Neural progenitor cell (in vitro differentiated cells): ENCODE measurements around the gene IFITM10. TPM values are rescaled to one million over a fixed set of nuclear protein-coding genes. Genes with fewer than 3 reads are reported as not detected.
A peak's percentile ranks its signal among the peaks of the same experiment; 100 is the strongest.

Experiments
- DNase-seq: peaks from one replicate; pipeline ENCODE4 v3.0.0-alpha.2; 2016; ENCODE audit warnings: low spot score
- H2AFZ ChIP-seq: fragments of 200-600 bp; sonication (generic); replicated peaks from 2 replicates; pipeline ENCODE4 v1.6.1; 2016; ENCODE audit warnings: antibody characterized with exemption
- H3F3A ChIP-seq: fragments of 200-600 bp; sonication (generic); 2 replicates; pipeline ENCODE4 v1.6.1; 2016; ENCODE audit warnings: antibody characterized with exemption, low read depth
- H3K27ac ChIP-seq: fragments of 200-600 bp; sonication (generic); 2 replicates; pipeline ENCODE4 v1.5.1; 2016; ENCODE audit warnings: mild to moderate bottlenecking
- H3K27me3 ChIP-seq: fragments of 200-600 bp; sonication (generic); 2 replicates; pipeline ENCODE4 v1.6.1; 2016; ENCODE audit warnings: mild to moderate bottlenecking, moderate library complexity
- H3K36me3 ChIP-seq: fragments of 200-600 bp; sonication (generic); 2 replicates; pipeline ENCODE4 v1.5.1; 2016
- H3K4me1 ChIP-seq: fragments of 200-600 bp; sonication (generic); 2 replicates; pipeline ENCODE4 v1.6.1; 2016; ENCODE audit warnings: mixed run types
- H3K4me2 ChIP-seq: fragments of 200-600 bp; sonication (generic); 2 replicates; pipeline ENCODE4 v1.6.1; 2016
- H3K4me3 ChIP-seq: fragments of 200-600 bp; sonication (generic); 2 replicates; pipeline ENCODE4 v1.5.1; 2016
- H3K79me2 ChIP-seq: fragments of 200-600 bp; sonication (generic); 2 replicates; pipeline ENCODE4 v1.6.1; 2016; ENCODE audit warnings: low read depth
- H3K9ac ChIP-seq: fragments of 200-600 bp; sonication (generic); 2 replicates; pipeline ENCODE4 v1.6.1; 2016
- H3K9me3 ChIP-seq: fragments of 200-600 bp; sonication (generic); 2 replicates; pipeline ENCODE4 v1.5.1; 2016; ENCODE audit warnings: low read depth
- H4K20me1 ChIP-seq: fragments of 200-600 bp; sonication (generic); 2 replicates; pipeline ENCODE4 v1.6.1; 2016; ENCODE audit warnings: low read depth
- H3K27ac Mint-ChIP-seq: 3 replicates; pipeline ENCODE4 v1.8.0; 2021; ENCODE audit warnings: mixed read lengths
- H3K27me3 Mint-ChIP-seq: 2 replicates; pipeline ENCODE4 v1.8.0; 2022; ENCODE audit warnings: low read depth, mild to moderate bottlenecking, inconsistent platforms, moderate library complexity, mixed read lengths; ENCODE audit not compliant: insufficient read depth
- H3K36me3 Mint-ChIP-seq: 3 replicates; pipeline ENCODE4 v1.8.0; 2021; ENCODE audit warnings: mixed read lengths
- H3K4me1 Mint-ChIP-seq: 3 replicates; pipeline ENCODE4 v1.8.0; 2021; ENCODE audit warnings: mixed read lengths
- H3K4me3 Mint-ChIP-seq: 3 replicates; pipeline ENCODE4 v1.8.0; 2021; ENCODE audit warnings: mild to moderate bottlenecking, moderate library complexity, mixed read lengths
- H3K9me3 Mint-ChIP-seq: 3 replicates; pipeline ENCODE4 v1.8.0; 2020; ENCODE audit warnings: mixed read lengths
- EZH2 ChIP-seq: fragments of 200-600 bp; sonication (generic); IDR thresholded peaks from 2 replicates; pipeline ENCODE4 v1.6.1; 2017; ENCODE audit warnings: antibody characterized with exemption, mild to moderate bottlenecking, moderate library complexity
- EZH2phosphoT487 ChIP-seq: fragments of 200-600 bp; sonication (generic); IDR thresholded peaks from 2 replicates; pipeline ENCODE4 v1.6.1; 2017; ENCODE audit warnings: antibody characterized with exemption
- total RNA-seq: library from RNA; depleted of rRNA; stranded (reverse); fragments of >200 nt; gene quantifications from 2 replicates; pipeline ENCODE4 v1.2.3, GENCODE V29; 2015; ENCODE audit warnings: low replicate concordance
- TF ChIP-seq, protein P1 (sequence below): fragments of 200-600 bp; sonication (generic); IDR thresholded peaks from 2 replicates; pipeline ENCODE4 v1.5.1; 2017; ENCODE audit warnings: antibody characterized with exemption, mild to moderate bottlenecking

The IFITM10 gene
- total RNA-seq, 1 donor from 2014 or later, result not detected

DNA sequence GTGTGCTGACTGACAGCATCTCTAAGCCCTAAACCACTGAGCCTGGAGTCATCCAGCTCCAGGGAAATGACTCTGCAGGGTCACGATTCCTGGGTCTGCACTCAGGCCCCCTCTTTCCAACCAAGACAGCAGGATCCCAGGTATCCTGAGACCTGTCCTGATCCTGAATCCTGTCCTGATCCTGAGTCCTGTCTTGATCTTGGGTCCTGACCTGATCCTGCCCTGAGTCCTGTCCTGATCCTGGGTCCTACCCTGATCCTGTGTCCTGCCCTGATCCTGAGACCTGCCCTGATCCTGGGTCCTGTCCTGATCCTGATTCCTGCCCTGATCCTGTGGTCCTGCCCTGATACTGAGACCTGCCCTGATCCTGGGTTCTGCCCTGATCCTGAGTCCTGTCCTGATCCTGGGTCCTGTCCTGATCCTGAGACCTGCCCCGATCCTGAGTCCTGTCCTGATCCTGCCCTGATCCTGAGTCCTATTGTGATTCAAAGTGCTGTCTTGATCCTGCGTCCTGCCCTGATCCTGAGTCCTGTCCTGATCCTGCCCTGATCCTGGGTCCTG is 54.8 kb downstream of the IFITM10 start:
- Histone ChIP-seq H4K20me1 (no peaks in the 10 kb centered on the region), H2AFZ (no peak overlapping the region), H3K36me3 (no peaks in the 10 kb centered on the region), H3K27ac (no peak overlapping the region), H3K27me3 (peaks cover 9% of the 10 kb centered on the region), H3F3A (peaks cover 3% of the 10 kb centered on the region), H3K4me3 (no peak overlapping the region), H3K4me2 (no peak overlapping the region), H3K9me3 (no peaks in the 10 kb centered on the region), H3K4me1 (peaks cover 6% of the 10 kb centered on the region), H3K9ac (no peak overlapping the region), H3K79me2 (no peaks in the 10 kb centered on the region)
- Mint-ChIP-seq H3K9me3 (peaks cover 4% of the 10 kb centered on the region), H3K27me3 (peaks cover 17% of the 10 kb centered on the region), H3K4me3 (peak overlapping the region; percentile 54), H3K27ac (no peak overlapping the region), H3K4me1 (peaks cover 18% of the 10 kb centered on the region), H3K36me3 (no peaks in the 10 kb centered on the region)
- DNase-seq, result no peak
- TF ChIP-seq EZH2, result no peak
- TF ChIP-seq, protein P1, sequence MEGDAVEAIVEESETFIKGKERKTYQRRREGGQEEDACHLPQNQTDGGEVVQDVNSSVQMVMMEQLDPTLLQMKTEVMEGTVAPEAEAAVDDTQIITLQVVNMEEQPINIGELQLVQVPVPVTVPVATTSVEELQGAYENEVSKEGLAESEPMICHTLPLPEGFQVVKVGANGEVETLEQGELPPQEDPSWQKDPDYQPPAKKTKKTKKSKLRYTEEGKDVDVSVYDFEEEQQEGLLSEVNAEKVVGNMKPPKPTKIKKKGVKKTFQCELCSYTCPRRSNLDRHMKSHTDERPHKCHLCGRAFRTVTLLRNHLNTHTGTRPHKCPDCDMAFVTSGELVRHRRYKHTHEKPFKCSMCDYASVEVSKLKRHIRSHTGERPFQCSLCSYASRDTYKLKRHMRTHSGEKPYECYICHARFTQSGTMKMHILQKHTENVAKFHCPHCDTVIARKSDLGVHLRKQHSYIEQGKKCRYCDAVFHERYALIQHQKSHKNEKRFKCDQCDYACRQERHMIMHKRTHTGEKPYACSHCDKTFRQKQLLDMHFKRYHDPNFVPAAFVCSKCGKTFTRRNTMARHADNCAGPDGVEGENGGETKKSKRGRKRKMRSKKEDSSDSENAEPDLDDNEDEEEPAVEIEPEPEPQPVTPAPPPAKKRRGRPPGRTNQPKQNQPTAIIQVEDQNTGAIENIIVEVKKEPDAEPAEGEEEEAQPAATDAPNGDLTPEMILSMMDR, result no peak
- no peak for TF ChIP-seq EZH2phosphoT487

DNA sequence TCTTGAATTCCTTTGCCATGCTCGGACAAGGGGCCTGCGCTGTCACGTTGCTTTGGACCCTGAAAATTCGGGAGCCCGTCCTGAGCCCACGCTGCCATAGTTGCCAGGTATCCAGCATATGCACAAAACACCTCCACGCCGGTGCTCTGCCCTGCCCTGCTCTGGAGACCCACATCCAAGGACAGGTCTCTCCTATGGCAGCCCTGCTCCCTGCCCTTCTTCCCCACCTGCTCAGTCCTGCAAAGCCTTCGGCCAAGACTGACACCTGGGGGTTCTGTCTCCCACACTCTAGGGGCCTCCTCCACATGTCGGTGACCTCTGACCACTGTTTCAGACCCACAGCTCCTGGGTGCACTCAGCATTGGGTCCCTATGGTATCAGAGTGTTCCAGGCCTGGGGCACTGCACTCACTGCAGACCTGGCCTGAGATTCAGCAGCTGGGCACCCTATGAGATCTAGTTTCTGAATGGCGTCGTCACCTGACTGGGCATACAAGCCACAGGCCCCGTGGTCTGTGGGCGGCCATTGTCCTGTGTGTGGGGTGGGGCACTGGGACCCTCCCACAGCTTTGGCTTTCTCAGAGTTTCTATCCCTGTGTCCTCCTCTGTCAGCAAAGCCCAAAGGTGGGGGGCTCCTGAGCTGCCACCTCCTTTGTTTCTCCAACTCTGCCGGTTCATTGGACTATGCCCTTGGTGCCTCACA is 55.4 kb downstream of the IFITM10 start:
- Histone ChIP-seq H3K27ac (no peak overlapping the region), H3K9me3 (no peaks in the 10 kb centered on the region), H3K79me2 (no peaks in the 10 kb centered on the region), H3K36me3 (no peaks in the 10 kb centered on the region), H3K4me3 (no peak overlapping the region), H3F3A (peaks cover 3% of the 10 kb centered on the region), H3K9ac (no peak overlapping the region), H4K20me1 (no peaks in the 10 kb centered on the region), H3K27me3 (peaks cover 9% of the 10 kb centered on the region), H2AFZ (no peak overlapping the region), H3K4me1 (peaks cover 5% of the 10 kb centered on the region), H3K4me2 (no peak overlapping the region)
- no peak for TF ChIP-seq EZH2phosphoT487
- TF ChIP-seq EZH2, result no peak
- TF ChIP-seq, protein P1, result no peak
- DNase-seq, result no peak
- H3K27ac Mint-ChIP-seq, result no peak overlapping the region
- peaks cover 15% of the 10 kb centered on the region for H3K27me3 Mint-ChIP-seq
- H3K4me1 Mint-ChIP-seq, result peaks cover 13% of the 10 kb centered on the region
- peaks cover 3% of the 10 kb centered on the region for H3K9me3 Mint-ChIP-seq
- no peaks in the 10 kb centered on the region for H3K36me3 Mint-ChIP-seq
- no peak overlapping the region for H3K4me3 Mint-ChIP-seq

DNA sequence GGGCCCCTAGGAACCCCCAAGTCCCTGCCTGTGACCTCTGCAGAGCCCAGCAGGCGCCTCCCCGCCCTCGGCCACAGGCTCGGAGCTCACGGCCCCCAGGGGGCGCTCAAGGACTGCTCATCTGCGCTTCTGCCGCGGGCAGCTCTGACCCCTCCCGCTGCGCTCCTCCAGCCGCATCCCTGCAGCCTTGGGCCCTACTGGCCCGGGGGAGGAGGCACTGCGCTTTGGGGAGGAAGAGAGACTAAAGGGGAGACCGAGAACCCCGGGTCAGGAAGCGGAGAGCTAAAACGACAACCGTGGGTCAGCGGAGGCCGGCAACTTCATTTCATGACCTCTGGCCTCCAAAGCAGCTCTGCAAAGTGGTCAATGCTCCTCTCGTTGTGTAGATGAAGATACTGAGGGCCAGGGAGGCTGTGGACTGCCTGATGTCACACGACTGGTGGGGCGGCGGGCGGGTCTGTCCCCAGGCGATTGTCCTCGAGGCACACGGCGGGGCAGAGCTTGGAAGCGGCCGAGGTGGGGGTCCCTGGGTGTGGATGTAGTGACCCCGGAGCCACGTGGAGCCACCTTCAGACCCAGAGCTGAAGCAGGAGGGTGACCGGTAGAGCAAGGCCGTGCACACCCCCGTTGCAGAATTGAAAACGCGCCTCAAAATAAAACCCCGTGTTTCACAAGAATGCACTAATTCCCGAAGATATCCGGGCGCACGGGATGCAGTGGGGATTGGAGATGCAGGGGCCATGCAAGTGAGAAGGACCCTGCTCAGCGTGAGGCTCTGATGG is 56.1 kb downstream of the IFITM10 start:
- H4K20me1 ChIP-seq, result no peaks in the 10 kb centered on the region
- peaks cover 3% of the 10 kb centered on the region for H3F3A ChIP-seq
- no peak overlapping the region for H3K27ac ChIP-seq
- Mint-ChIP-seq H3K36me3 (no peaks in the 10 kb centered on the region), H3K27ac (no peak overlapping the region), H3K9me3 (peaks cover 3% of the 10 kb centered on the region), H3K27me3 (peaks cover 14% of the 10 kb centered on the region), H3K4me3 (peak overlapping the region; percentile 24), H3K4me1 (peaks cover 13% of the 10 kb centered on the region)
- H3K4me1 ChIP-seq, result peaks cover 5% of the 10 kb centered on the region
- H3K79me2 ChIP-seq, result no peaks in the 10 kb centered on the region
- H3K9me3 ChIP-seq, result no peaks in the 10 kb centered on the region
- H3K27me3 ChIP-seq, result peaks cover 9% of the 10 kb centered on the region
- H3K36me3 ChIP-seq, result no peaks in the 10 kb centered on the region
- DNase-seq, result peak; percentile 94
- H3K4me3 ChIP-seq, result peak overlapping the region; percentile 48
- TF ChIP-seq, protein P1, result peak; percentile 95
- no peak for TF ChIP-seq EZH2phosphoT487
- peak overlapping the region; percentile 87 for H3K4me2 ChIP-seq
- H3K9ac ChIP-seq, result no peak overlapping the region
- H2AFZ ChIP-seq, result peak overlapping the region; percentile 80
